ENCODE data around the gene DGKD.

DGKD gene

GRCh38 chr2:233358335-233358734, 4.0 kb downstream of the DGKD start:
- H3K27me3 ChIP-seq (ENCODE audit: control insufficient read depth in 1 of 2, insufficient read depth in 2 of 2, low read length in 2 of 2): no peaks in the 10 kb centered on the region
- H3K9me3 ChIP-seq (ENCODE audit: control insufficient read depth in 1 of 2, low read length in 2 of 2): no peaks in the 10 kb centered on the region
- H3K4me3 ChIP-seq (ENCODE audit: low read depth in 1 of 2, low read length in 2 of 2): no peak overlapping the region
- H3K9ac ChIP-seq (ENCODE audit: low read depth in 1 of 2, low read length in 2 of 2): no peak overlapping the region
- H3K36me3 ChIP-seq (ENCODE audit: control insufficient read depth in 1 of 2, insufficient read depth in 2 of 2, low read length in 2 of 2): no peaks in the 10 kb centered on the region
- peaks cover 25 to 34% of the 10 kb centered on the region in 2 donors for H3K4me1 ChIP-seq (ENCODE audit: control insufficient read depth in 1 of 2, insufficient read depth in 2 of 2, low read length in 2 of 2)
- no peak overlapping the region for H3K27ac ChIP-seq (ENCODE audit: low read depth, low read length)

GRCh38 chr2:233358947-233359346, 4.7 kb downstream of the DGKD start:
- peaks cover 19 to 28% of the 10 kb centered on the region in 2 donors for H3K4me1 ChIP-seq (ENCODE audit: control insufficient read depth in 1 of 2, insufficient read depth in 2 of 2, low read length in 2 of 2)
- H3K9me3 ChIP-seq (ENCODE audit: control insufficient read depth in 1 of 2, low read length in 2 of 2): no peaks in the 10 kb centered on the region
- H3K4me3 ChIP-seq (ENCODE audit: low read depth in 1 of 2, low read length in 2 of 2): no peak overlapping the region
- no peak overlapping the region for H3K27ac ChIP-seq (ENCODE audit: low read depth, low read length)
- no peak overlapping the region for H3K9ac ChIP-seq (ENCODE audit: low read depth in 1 of 2, low read length in 2 of 2)
- H3K27me3 ChIP-seq (ENCODE audit: control insufficient read depth in 1 of 2, insufficient read depth in 2 of 2, low read length in 2 of 2): no peaks in the 10 kb centered on the region
- H3K36me3 ChIP-seq (ENCODE audit: control insufficient read depth in 1 of 2, insufficient read depth in 2 of 2, low read length in 2 of 2): no peaks in the 10 kb centered on the region

- H3K27me3 ChIP-seq (ENCODE audit: control insufficient read depth in 1 of 2, insufficient read depth in 2 of 2, low read length in 2 of 2): no peaks in the 10 kb centered on the region
- H3K4me1 ChIP-seq (ENCODE audit: control insufficient read depth in 1 of 2, insufficient read depth in 2 of 2, low read length in 2 of 2): peaks cover 18 to 27% of the 10 kb centered on the region in 2 donors
- H3K4me3 ChIP-seq (ENCODE audit: low read depth in 1 of 2, low read length in 2 of 2): no peak overlapping the region
- no peaks in the 10 kb centered on the region for H3K9me3 ChIP-seq (ENCODE audit: control insufficient read depth in 1 of 2, low read length in 2 of 2)
- no peak overlapping the region for H3K9ac ChIP-seq (ENCODE audit: low read depth in 1 of 2, low read length in 2 of 2)
- no peak overlapping the region for H3K27ac ChIP-seq (ENCODE audit: low read depth, low read length)
- no peaks in the 10 kb centered on the region for H3K36me3 ChIP-seq (ENCODE audit: control insufficient read depth in 1 of 2, insufficient read depth in 2 of 2, low read length in 2 of 2)
These were observed 5.5 kb downstream of the DGKD start for GRCh38 chr2:233359823-233360222.

- peaks cover 17 to 21% of the 10 kb centered on the region in 2 donors for H3K4me1 ChIP-seq (ENCODE audit: control insufficient read depth in 1 of 2, insufficient read depth in 2 of 2, low read length in 2 of 2)
- no peaks in the 10 kb centered on the region for H3K27me3 ChIP-seq (ENCODE audit: control insufficient read depth in 1 of 2, insufficient read depth in 2 of 2, low read length in 2 of 2)
- H3K4me3 ChIP-seq (ENCODE audit: low read depth in 1 of 2, low read length in 2 of 2): no peak overlapping the region
- H3K9ac ChIP-seq (ENCODE audit: low read depth in 1 of 2, low read length in 2 of 2): no peak overlapping the region
- H3K36me3 ChIP-seq (ENCODE audit: control insufficient read depth in 1 of 2, insufficient read depth in 2 of 2, low read length in 2 of 2): no peaks in the 10 kb centered on the region
- no peaks in the 10 kb centered on the region for H3K9me3 ChIP-seq (ENCODE audit: control insufficient read depth in 1 of 2, low read length in 2 of 2)
- no peak overlapping the region for H3K27ac ChIP-seq (ENCODE audit: low read depth, low read length)
These were observed 6.5 kb downstream of the DGKD start for GRCh38 chr2:233360771-233361176.

- no peaks in the 10 kb centered on the region for H3K36me3 ChIP-seq (ENCODE audit: control insufficient read depth in 1 of 2, insufficient read depth in 2 of 2, low read length in 2 of 2)
- H3K4me3 ChIP-seq (ENCODE audit: low read depth in 1 of 2, low read length in 2 of 2): no peak overlapping the region
- no peaks in the 10 kb centered on the region for H3K9me3 ChIP-seq (ENCODE audit: control insufficient read depth in 1 of 2, low read length in 2 of 2)
- no peak overlapping the region for H3K27ac ChIP-seq (ENCODE audit: low read depth, low read length)
- no peak overlapping the region for H3K9ac ChIP-seq (ENCODE audit: low read depth in 1 of 2, low read length in 2 of 2)
- no peaks in the 10 kb centered on the region for H3K27me3 ChIP-seq (ENCODE audit: control insufficient read depth in 1 of 2, insufficient read depth in 2 of 2, low read length in 2 of 2)
- peaks cover 13 to 16% of the 10 kb centered on the region in 2 donors for H3K4me1 ChIP-seq (ENCODE audit: control insufficient read depth in 1 of 2, insufficient read depth in 2 of 2, low read length in 2 of 2)
These were observed 7.0 kb downstream of the DGKD start for GRCh38 chr2:233361297-233361696.

GRCh38 chr2:233362742-233363141, 8.4 kb downstream of the DGKD start:
- H3K4me1 ChIP-seq (ENCODE audit: control insufficient read depth in 1 of 2, insufficient read depth in 2 of 2, low read length in 2 of 2): peaks cover 0 to 8% of the 10 kb centered on the region in 2 donors
- H3K27me3 ChIP-seq (ENCODE audit: control insufficient read depth in 1 of 2, insufficient read depth in 2 of 2, low read length in 2 of 2): no peaks in the 10 kb centered on the region
- H3K36me3 ChIP-seq (ENCODE audit: control insufficient read depth in 1 of 2, insufficient read depth in 2 of 2, low read length in 2 of 2): no peaks in the 10 kb centered on the region
- H3K9me3 ChIP-seq (ENCODE audit: control insufficient read depth in 1 of 2, low read length in 2 of 2): no peaks in the 10 kb centered on the region
- H3K4me3 ChIP-seq (ENCODE audit: low read depth in 1 of 2, low read length in 2 of 2): no peak overlapping the region
- no peak overlapping the region for H3K9ac ChIP-seq (ENCODE audit: low read depth in 1 of 2, low read length in 2 of 2)
- no peak overlapping the region for H3K27ac ChIP-seq (ENCODE audit: low read depth, low read length)

- Histone ChIP-seq H3K9ac (ENCODE audit: low read depth in 1 of 2, low read length in 2 of 2) (no peak overlapping the region), H3K27me3 (ENCODE audit: control insufficient read depth in 1 of 2, insufficient read depth in 2 of 2, low read length in 2 of 2) (no peaks in the 10 kb centered on the region), H3K4me3 (ENCODE audit: low read depth in 1 of 2, low read length in 2 of 2) (no peak overlapping the region), H3K27ac (ENCODE audit: low read depth, low read length) (no peak overlapping the region), H3K36me3 (ENCODE audit: control insufficient read depth in 1 of 2, insufficient read depth in 2 of 2, low read length in 2 of 2) (no peaks in the 10 kb centered on the region), H3K9me3 (ENCODE audit: control insufficient read depth in 1 of 2, low read length in 2 of 2) (no peaks in the 10 kb centered on the region), H3K4me1 (ENCODE audit: control insufficient read depth in 1 of 2, insufficient read depth in 2 of 2, low read length in 2 of 2) (peaks cover 0 to 7% of the 10 kb centered on the region in 2 donors)
These were observed 9.5 kb downstream of the DGKD start for GRCh38 chr2:233363744-233364235.

GRCh38 chr2:233365861-233366520, 11.7 kb downstream of the DGKD start:
- Histone ChIP-seq H3K4me1 (ENCODE audit: control insufficient read depth in 1 of 2, insufficient read depth in 2 of 2, low read length in 2 of 2) (no peaks in the 10 kb centered on the region), H3K36me3 (ENCODE audit: control insufficient read depth in 1 of 2, insufficient read depth in 2 of 2, low read length in 2 of 2) (no peaks in the 10 kb centered on the region), H3K27ac (ENCODE audit: low read depth, low read length) (no peak overlapping the region), H3K4me3 (ENCODE audit: low read depth in 1 of 2, low read length in 2 of 2) (no peak overlapping the region), H3K9ac (ENCODE audit: low read depth in 1 of 2, low read length in 2 of 2) (no peak overlapping the region), H3K27me3 (ENCODE audit: control insufficient read depth in 1 of 2, insufficient read depth in 2 of 2, low read length in 2 of 2) (no peaks in the 10 kb centered on the region), H3K9me3 (ENCODE audit: control insufficient read depth in 1 of 2, low read length in 2 of 2) (no peaks in the 10 kb centered on the region)

GRCh38 chr2:233367586-233367985, 13.3 kb downstream of the DGKD start:
- Histone ChIP-seq H3K9me3 (ENCODE audit: control insufficient read depth in 1 of 2, low read length in 2 of 2) (no peaks in the 10 kb centered on the region), H3K27me3 (ENCODE audit: control insufficient read depth in 1 of 2, insufficient read depth in 2 of 2, low read length in 2 of 2) (no peaks in the 10 kb centered on the region)

GRCh38 chr2:233368756-233369155, 14.5 kb downstream of the DGKD start:
- H3K4me3 ChIP-seq (ENCODE audit: low read depth in 1 of 2, low read length in 2 of 2): no peak overlapping the region
- H3K27me3 ChIP-seq (ENCODE audit: control insufficient read depth in 1 of 2, insufficient read depth in 2 of 2, low read length in 2 of 2): no peaks in the 10 kb centered on the region
- H3K27ac ChIP-seq (ENCODE audit: low read depth, low read length): no peak overlapping the region
- no peaks in the 10 kb centered on the region for H3K9me3 ChIP-seq (ENCODE audit: control insufficient read depth in 1 of 2, low read length in 2 of 2)
- H3K9ac ChIP-seq (ENCODE audit: low read depth in 1 of 2, low read length in 2 of 2): no peak overlapping the region
- peaks cover 5 to 7% of the 10 kb centered on the region in 2 donors for H3K4me1 ChIP-seq (ENCODE audit: control insufficient read depth in 1 of 2, insufficient read depth in 2 of 2, low read length in 2 of 2)
- H3K36me3 ChIP-seq (ENCODE audit: control insufficient read depth in 1 of 2, insufficient read depth in 2 of 2, low read length in 2 of 2): peaks cover 5 to 12% of the 10 kb centered on the region in 2 donors

More at GRCh38 chr2:233367586-233367985, 13.3 kb downstream of the DGKD start:
- Histone ChIP-seq H3K4me1 (ENCODE audit: control insufficient read depth in 1 of 2, insufficient read depth in 2 of 2, low read length in 2 of 2) (no peaks in the 10 kb centered on the region), H3K4me3 (ENCODE audit: low read depth in 1 of 2, low read length in 2 of 2) (no peak overlapping the region), H3K27ac (ENCODE audit: low read depth, low read length) (no peak overlapping the region), H3K36me3 (ENCODE audit: control insufficient read depth in 1 of 2, insufficient read depth in 2 of 2, low read length in 2 of 2) (peaks cover 0 to 4% of the 10 kb centered on the region in 2 donors), H3K9ac (ENCODE audit: low read depth in 1 of 2, low read length in 2 of 2) (no peak overlapping the region)
